AG04449 (cell line): Measurements from ENCODE around the gene PLEKHB2.

ENCODE experiments used
- CTCF ChIA-PET: fragments of 350-600 bp; formaldehyde crosslinking; extraction: SDS; loops from one replicate; lab custom pipeline; 2021; ENCODE audit warnings: antibody characterized with exemption; lab: Yijun Ruan, JAX
- POLR2A ChIA-PET: fragments of 400-600, 350-600 bp; formaldehyde crosslinking; extraction: SDS; loops from one replicate; lab custom pipeline; 2020; ENCODE audit warnings: antibody characterized with exemption, inconsistent platforms; lab: Yijun Ruan, JAX
- DNase-seq: peaks from one replicate; pipeline ENCODE4 v3.0.0-alpha.2; 2010; ENCODE audit warnings: low read depth, low spot score
- H3K4me3 ChIP-seq: 2 replicates; pipeline ENCODE4 v1.5.1; 2011; ENCODE audit warnings: low read depth, mild to moderate bottlenecking, control low read depth, low read length
- TF ChIP-seq, protein P1 (sequence below): IDR thresholded peaks from one replicate; pipeline ENCODE4 v1.5.1; 2011; ENCODE audit warnings: mild to moderate bottlenecking, moderate library complexity, low read length, control low read depth, inconsistent platforms; ENCODE audit not compliant: insufficient read depth; ENCODE audit errors: missing control alignments

The PLEKHB2 gene

DNA sequence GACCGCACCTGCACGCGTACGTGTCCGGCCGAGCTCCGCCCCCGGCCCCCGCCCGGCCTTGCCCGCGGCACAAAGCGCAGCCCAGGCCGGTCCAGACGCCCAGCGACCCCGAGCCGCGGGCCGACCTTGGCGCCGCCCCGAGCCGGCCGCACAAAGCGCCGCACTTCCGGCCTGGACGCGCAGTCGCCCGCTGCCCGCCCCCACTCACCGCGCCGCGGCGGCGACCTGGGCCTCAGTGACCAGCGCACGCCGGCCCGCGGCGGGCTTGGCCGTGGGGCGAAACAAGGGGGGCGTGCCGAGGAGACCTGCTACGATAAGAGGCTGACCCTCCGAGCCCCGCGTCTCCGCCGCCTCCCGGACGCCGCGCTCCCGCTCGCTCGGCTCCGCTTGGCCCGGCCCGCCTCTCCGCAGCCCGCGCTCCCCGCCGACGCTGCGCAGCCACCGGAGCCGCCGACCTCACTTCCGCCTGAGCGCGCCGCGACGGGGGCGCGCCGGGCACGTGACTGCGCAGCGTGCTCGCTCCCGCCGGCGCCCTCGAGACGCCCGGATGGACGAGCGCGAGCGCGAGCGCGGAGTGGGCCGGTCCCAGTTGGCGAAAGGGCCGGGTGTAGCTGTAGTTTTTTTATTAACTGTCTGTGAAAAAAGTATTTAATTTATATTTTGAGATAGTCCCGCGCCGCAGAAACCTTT lies 12.0 kb upstream of the PLEKHB2 start, which contains the start of gene FAM168B:
Gene FAM168B, minus strand, starts transcription at position 455 of the 690 bp plus-strand sequence. CDS start 10,814 bp downstream, outside the sequence.
- H3K4me3 ChIP-seq: peak within 1 kb of the TSS; percentile 80
- CTCF ChIA-PET: interaction anchor here (0.8 to 6.6 kb wide), 4 partner anchors 8 to 41 kb away, joined by 3 to 32 read pairs (median 4); partner anchors contain the start of gene PLEKHB2
- POLR2A ChIA-PET: interaction anchor here (0.6 to 1.3 kb wide), 5 partner anchors 10 to 76 kb away, joined by 3 to 8 read pairs (median 4); no protein-coding TSS in a partner anchor
- DNase-seq: peak; percentile 21
- TF ChIP-seq, protein P1, sequence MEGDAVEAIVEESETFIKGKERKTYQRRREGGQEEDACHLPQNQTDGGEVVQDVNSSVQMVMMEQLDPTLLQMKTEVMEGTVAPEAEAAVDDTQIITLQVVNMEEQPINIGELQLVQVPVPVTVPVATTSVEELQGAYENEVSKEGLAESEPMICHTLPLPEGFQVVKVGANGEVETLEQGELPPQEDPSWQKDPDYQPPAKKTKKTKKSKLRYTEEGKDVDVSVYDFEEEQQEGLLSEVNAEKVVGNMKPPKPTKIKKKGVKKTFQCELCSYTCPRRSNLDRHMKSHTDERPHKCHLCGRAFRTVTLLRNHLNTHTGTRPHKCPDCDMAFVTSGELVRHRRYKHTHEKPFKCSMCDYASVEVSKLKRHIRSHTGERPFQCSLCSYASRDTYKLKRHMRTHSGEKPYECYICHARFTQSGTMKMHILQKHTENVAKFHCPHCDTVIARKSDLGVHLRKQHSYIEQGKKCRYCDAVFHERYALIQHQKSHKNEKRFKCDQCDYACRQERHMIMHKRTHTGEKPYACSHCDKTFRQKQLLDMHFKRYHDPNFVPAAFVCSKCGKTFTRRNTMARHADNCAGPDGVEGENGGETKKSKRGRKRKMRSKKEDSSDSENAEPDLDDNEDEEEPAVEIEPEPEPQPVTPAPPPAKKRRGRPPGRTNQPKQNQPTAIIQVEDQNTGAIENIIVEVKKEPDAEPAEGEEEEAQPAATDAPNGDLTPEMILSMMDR: no peak

DNA sequence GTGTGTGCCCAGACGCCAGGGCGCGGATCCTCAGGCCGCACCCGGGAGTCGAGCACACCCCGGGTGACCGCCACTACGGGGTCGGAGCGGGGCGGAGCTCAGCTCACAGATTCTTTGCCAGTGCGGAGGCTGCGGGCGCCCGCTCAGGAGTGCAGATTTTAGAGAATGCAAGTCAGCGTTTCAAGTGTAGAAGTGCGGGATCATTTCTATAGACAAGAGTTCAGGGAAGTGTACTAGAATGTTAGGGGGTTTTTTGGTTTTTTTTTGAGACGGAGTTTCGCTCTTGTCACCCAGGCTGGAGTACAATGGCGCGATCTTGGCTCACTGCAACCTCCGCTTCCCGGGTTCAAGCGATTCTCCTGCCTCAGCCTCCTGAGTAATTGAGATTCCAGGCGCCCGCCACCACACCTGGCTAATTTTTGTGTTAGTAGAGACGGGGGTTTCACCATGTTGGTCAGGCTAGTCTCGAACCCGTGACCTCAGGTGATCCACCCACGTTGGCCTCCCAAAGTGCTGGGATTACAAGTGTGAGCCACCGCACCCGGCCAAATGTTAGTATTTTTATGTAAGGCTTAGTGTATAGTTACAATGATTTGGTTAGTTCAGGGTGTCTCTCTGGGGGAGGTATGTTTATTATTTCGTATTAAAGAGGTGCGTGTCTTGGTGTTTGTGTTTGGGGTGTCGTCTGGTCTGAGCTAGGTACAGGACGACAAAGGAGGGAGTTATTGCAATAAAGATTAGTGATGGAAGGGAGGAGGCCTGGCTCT lies 11.3 kb upstream of the PLEKHB2 start:
- TF ChIP-seq, protein P1: no peak
- no peak for DNase-seq
- POLR2A ChIA-PET: interaction anchor here (0.6 to 1.3 kb wide), 4 partner anchors 9 to 76 kb away, joined by 3 to 8 read pairs (median 4); no protein-coding TSS in a partner anchor
- CTCF ChIA-PET: interaction anchor here (1.4 to 6.6 kb wide), 2 partner anchors 8 to 10 kb away, joined by 3 to 32 read pairs; partner anchors contain the start of gene PLEKHB2
- peak overlapping the region; percentile 80 for H3K4me3 ChIP-seq

DNA sequence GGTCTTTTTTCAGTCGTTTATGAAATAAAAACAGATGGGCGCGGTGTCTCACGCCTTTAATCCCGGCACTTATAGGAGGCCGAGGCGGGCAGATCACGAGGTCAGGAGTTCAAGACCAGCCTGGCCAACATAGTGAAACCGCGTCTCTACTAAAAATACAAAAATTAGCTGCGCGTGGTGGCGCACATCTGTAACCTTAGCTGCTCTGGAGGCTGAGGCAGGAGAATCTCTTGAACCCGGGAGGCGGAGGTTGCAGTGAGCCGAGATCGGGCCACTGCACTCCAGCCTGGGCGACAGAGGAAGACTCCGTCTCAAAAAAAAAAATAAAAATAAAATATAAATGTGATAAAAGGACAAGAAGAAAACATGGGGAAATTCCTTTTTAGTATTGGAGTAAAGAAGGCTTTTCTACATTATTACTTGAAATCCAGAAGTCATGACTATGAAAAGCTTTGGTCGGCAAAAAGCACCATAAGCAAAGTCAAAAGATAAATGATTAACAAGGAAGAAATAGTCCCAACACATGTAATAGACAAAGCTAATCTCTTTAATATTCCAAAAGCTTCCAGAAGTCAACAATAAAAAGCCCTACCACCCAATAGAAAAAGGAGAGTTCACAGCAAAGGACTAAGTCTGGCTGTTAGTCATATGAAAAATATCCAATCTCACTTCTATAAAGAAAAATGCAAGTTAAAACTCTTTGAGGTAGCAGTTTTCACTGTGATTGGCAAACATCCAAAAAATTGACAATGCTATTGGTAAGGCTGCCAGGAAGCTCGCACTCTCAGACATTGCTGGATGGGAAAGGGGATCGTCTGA lies 10.5 kb upstream of the PLEKHB2 start:
- ChIA-PET POLR2A (no interaction called here), CTCF (interaction anchor here (0.8 to 6.6 kb wide), 4 partner anchors 9 to 31 kb away, joined by 3 to 32 read pairs (median 4); partner anchors contain the start of gene PLEKHB2)
- H3K4me3 ChIP-seq: no peak overlapping the region
- TF ChIP-seq, protein P1: no peak
- DNase-seq: no peak

DNA sequence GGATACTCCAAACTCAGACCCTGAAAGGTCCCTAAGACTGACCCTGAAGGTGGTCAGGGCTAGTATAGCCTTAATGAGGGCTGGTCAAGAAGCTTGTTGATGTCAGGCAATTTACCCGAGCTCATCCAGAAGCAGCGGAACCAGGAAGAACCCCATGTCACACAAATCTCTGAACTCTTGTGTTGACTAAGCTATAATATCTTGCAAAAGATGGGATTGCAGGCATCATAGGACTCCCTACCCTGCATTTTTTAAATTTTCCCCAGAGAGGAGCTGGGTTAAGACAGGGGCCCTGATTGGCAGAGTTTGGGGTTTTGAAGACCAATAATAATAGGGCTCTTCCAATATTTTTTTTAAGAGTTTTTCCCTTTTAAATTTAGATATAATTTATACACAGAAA lies 2.0 kb upstream of the PLEKHB2 start:
- ChIA-PET CTCF (interaction anchor here (0.9 to 2.7 kb wide), 2 partner anchors 11 to 390 kb away, joined by 3 to 32 read pairs; partner anchors contain the start of gene FAM168B), POLR2A (interaction anchor here (0.7 kb wide), 3 partner anchors 10 to 37 kb away, joined by 3 to 4 read pairs (median 4); partner anchors contain the start of gene FAM168B)
- H3K4me3 ChIP-seq: no peak overlapping the region
- DNase-seq: no peak
- TF ChIP-seq, protein P1: no peak

DNA sequence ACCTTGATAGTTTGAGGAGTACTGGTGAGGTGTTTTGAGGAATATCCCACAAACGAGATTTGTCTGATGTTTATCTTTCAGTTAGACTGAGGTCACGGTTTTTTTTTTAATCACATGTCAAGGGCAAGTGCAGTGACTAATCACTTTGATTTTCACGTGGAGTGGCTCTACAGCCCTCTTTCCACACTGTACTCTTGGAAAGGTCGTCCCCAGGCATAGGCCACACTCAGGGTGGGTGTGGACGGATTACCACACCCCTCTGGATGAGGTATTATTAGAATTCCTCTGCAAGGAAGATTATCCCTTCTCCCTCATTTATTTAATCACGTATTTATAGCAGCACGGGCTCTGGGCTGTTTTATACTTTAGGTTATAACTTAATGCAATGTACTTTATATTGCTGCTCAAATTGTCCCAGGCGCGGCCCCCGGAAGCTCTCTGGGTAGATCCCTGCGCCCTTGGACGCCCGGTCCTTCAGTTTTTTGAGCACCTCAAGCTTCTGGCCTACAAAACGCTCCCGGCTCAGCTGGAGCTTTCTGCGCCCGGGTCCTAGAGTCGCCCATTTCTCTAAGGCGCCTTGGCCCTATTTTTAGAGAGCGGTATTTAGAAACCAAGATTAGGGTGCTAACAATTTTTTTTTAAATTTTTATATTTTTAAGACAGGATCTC lies 515 bp upstream of the PLEKHB2 start:
- ChIA-PET CTCF (interaction anchor here (0.7 to 2.7 kb wide), 4 partner anchors 11 to 307 kb away, joined by 3 to 32 read pairs (median 4); partner anchors contain the start of gene FAM168B), POLR2A (interaction anchor here (1.0 kb wide), 1 partner anchor 14 kb away, joined by 3 read pairs; no protein-coding TSS in a partner anchor)
- H3K4me3 ChIP-seq: peak overlapping the region; percentile 92
- DNase-seq: no peak
- TF ChIP-seq, protein P1: no peak
